GM18505 (cell line): ENCODE measurements around the gene ZSCAN22.

ENCODE experiments used
- ATAC-seq: cut with Tn5 transposase; IDR thresholded peaks from one replicate; pipeline ENCODE4 v1.9.1; 2021; ENCODE audit not compliant: unreplicated experiment
- POLR2A ChIP-seq: IDR thresholded peaks from 4 replicates; pipeline ENCODE4 v1.6.1; 2011; ENCODE audit warnings: borderline replicate concordance; ENCODE audit not compliant: insufficient read depth, insufficient read length; ENCODE audit errors: extremely low read depth

The ZSCAN22 gene

GRCh38 chr19:58350871-58351557 is 24.2 kb downstream of the ZSCAN22 start:
- ATAC-seq: no peak
- TF ChIP-seq POLR2A: no peak

GRCh38 chr19:58351558-58351878 is 24.7 kb downstream of the ZSCAN22 start:
- no peak for TF ChIP-seq POLR2A
- ATAC-seq: no peak

GRCh38 chr19:58351990-58352755 is 25.4 kb downstream of the ZSCAN22 start:
- no peak for TF ChIP-seq POLR2A
- ATAC-seq: no peak

- no peak for ATAC-seq
- TF ChIP-seq POLR2A: no peak
Measured at GRCh38 chr19:58352760-58353671, 26.2 kb downstream of the ZSCAN22 start, which contains the start of gene A1BG. A1BG (minus strand) TSS chr19:58353492; CDS start chr19:58353437, 55 bp downstream.

- no peak for ATAC-seq
- no peak for TF ChIP-seq POLR2A
Measured at GRCh38 chr19:58353717-58354477, 27.1 kb downstream of the ZSCAN22 start.

GRCh38 chr19:58354478-58355030 is 27.8 kb downstream of the ZSCAN22 start:
- ATAC-seq: no peak
- no peak for TF ChIP-seq POLR2A

- no peak for TF ChIP-seq POLR2A
- no peak for ATAC-seq
Measured at GRCh38 chr19:58355215-58355796, 28.5 kb downstream of the ZSCAN22 start.

GRCh38 chr19:58355908-58356765 is 29.3 kb downstream of the ZSCAN22 start:
- no peak for ATAC-seq
- no peak for TF ChIP-seq POLR2A

- TF ChIP-seq POLR2A: no peak
- no peak for ATAC-seq
Measured at GRCh38 chr19:58356766-58357480, 30.1 kb downstream of the ZSCAN22 start.

- no peak for TF ChIP-seq POLR2A
- no peak for ATAC-seq
Measured at GRCh38 chr19:58357481-58358145, 30.8 kb downstream of the ZSCAN22 start.
